ENCODE measurements around the gene ZNF511. TPM values are rescaled to one million over a fixed set of nuclear protein-coding genes. Genes with fewer than 3 reads are reported as not detected.

ZNF511 gene
- total RNA-seq, 6 experiments from 2014 or later, result 45.7 to 62.0 (median 52.7) TPM

- DNase-seq, result no peak
- peaks cover 33% of the 10 kb centered on the region for H3K4me1 Mint-ChIP-seq (ENCODE audit: low read depth)
- peak overlapping the region; percentile 98 for H3K4me3 Mint-ChIP-seq
- H3K27ac Mint-ChIP-seq, result peak overlapping the region; percentile 99
- no peaks in the 10 kb centered on the region for H3K9me3 Mint-ChIP-seq
- H3K36me3 Mint-ChIP-seq (ENCODE audit: low read depth), result peaks cover 13% of the 10 kb centered on the region
- no peak for TF ChIP-seq CTCF (IDR thresholded peaks at IDR 0.05)
- peaks cover 4% of the 10 kb centered on the region for H3K27me3 Mint-ChIP-seq (ENCODE audit: insufficient read depth)
These were observed 1.8 kb upstream of the ZNF511 start for GRCh38 chr10:133306941-133307379.

DNA sequence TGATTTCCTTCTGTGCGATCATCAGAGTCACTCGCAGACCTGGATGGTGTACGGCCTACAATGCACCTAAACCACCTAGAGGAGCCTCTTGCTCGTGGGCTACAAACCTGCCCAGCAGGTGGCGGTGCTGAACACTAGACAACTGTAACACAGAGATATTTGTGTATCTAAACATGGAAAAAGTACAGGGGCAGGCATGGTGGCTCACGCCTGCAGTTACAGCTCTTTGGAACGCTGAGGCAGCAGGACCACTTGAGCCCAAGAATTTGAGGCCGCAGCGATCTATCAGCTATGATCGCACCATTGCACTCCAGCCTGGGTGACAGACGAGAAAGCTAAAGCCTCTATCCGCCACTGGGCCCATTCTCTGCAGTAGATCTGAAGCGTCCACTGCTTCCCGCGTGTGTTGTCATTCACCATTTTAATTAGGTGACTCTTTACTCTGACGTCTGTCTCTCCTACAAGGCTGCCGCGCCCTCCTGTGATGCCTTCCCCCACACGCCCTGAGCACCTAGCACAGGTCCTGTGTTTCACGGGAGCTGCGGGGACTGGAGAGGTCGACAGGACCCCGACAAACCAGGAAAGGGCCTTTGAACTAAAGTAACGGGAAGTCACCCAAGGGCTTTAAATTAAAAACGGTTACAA, 816 bp upstream of the ZNF511 start:
- Mint-ChIP-seq H3K27me3 (ENCODE audit: insufficient read depth) (peaks cover 4% of the 10 kb centered on the region), H3K27ac (peak overlapping the region; percentile 99), H3K36me3 (ENCODE audit: low read depth) (peaks cover 13% of the 10 kb centered on the region), H3K4me1 (ENCODE audit: low read depth) (peaks cover 33% of the 10 kb centered on the region), H3K4me3 (peak overlapping the region; percentile 98), H3K9me3 (no peaks in the 10 kb centered on the region)
- peak; percentile 60 for DNase-seq
- TF ChIP-seq CTCF (IDR thresholded peaks at IDR 0.05), result peak; percentile 87

DNA sequence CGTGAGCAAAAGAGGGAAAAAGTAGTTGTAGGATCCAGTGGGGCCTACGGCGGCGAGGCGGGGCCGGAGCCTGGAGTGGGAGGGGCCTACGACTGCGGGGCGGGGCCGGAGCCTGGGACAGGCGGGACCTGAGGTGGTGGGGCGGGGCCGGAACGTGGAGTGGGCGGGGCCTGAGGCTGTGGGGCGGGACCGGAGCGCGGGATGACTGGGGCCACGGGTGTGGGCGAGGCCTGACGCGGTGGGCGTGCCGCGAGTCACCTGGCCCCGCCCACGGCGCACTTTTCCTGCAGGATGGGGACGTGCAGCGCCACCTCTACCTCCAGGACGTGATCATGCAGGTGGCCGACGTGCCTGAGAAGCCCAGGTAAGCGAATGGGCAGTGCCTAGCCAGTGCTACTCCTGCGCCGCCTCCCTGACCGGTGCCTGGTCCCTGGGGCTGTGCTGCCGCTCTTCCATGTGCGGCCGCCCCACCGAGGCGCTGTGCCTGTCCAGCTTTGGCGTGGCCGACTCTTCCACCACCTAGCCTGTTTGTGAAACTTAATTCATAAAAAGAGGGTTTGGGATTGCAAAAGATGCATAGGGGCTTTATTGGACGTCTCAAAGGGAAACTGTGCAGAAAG, 496 bp downstream of the ZNF511 start:
- H3K36me3 Mint-ChIP-seq (ENCODE audit: low read depth), result peaks cover 9% of the 10 kb centered on the region
- peak overlapping the region; percentile 77 for H3K4me3 Mint-ChIP-seq
- peak overlapping the region; percentile 79 for H3K27ac Mint-ChIP-seq
- peak; percentile 79 for DNase-seq
- no peak for TF ChIP-seq CTCF (IDR thresholded peaks at IDR 0.05)
- H3K27me3 Mint-ChIP-seq (ENCODE audit: insufficient read depth), result peaks cover 4% of the 10 kb centered on the region
- H3K9me3 Mint-ChIP-seq, result no peaks in the 10 kb centered on the region
- peaks cover 24% of the 10 kb centered on the region for H3K4me1 Mint-ChIP-seq (ENCODE audit: low read depth)

GRCh38 chr10:133309720-133310398, 1.1 kb downstream of the ZNF511 start:
- no peak for DNase-seq
- Mint-ChIP-seq H3K27ac (no peak overlapping the region), H3K4me1 (ENCODE audit: low read depth) (peaks cover 20% of the 10 kb centered on the region), H3K27me3 (ENCODE audit: insufficient read depth) (peaks cover 4% of the 10 kb centered on the region), H3K9me3 (no peaks in the 10 kb centered on the region), H3K4me3 (no peak overlapping the region; the same call in 1 of the 2 replicates), H3K36me3 (ENCODE audit: low read depth) (peaks cover 9% of the 10 kb centered on the region)
- TF ChIP-seq CTCF (IDR thresholded peaks at IDR 0.05), result no peak

- no peak overlapping the region for H3K4me3 Mint-ChIP-seq
- peaks cover 7% of the 10 kb centered on the region for H3K36me3 Mint-ChIP-seq (ENCODE audit: low read depth)
These were observed 1.7 kb downstream of the ZNF511 start for GRCh38 chr10:133310399-133310755.

More at GRCh38 chr10:133310399-133310755, 1.7 kb downstream of the ZNF511 start:
- DNase-seq, result no peak
- Mint-ChIP-seq H3K9me3 (no peaks in the 10 kb centered on the region), H3K4me1 (ENCODE audit: low read depth) (peaks cover 17% of the 10 kb centered on the region), H3K27ac (no peak overlapping the region), H3K27me3 (ENCODE audit: insufficient read depth) (peaks cover 4% of the 10 kb centered on the region)
- no peak for TF ChIP-seq CTCF (IDR thresholded peaks at IDR 0.05)

Data from HFFc6 (cell line).